Neural cell (in vitro differentiated cells): Measurements from ENCODE around the gene ATOH8.

ENCODE experiments used
- CTCF ChIP-seq: fragments of 450-650 bp; IDR thresholded peaks from 2 replicates; pipeline ENCODE4 v1.5.1; 2014; ENCODE audit warnings: antibody characterized with exemption, mild to moderate bottlenecking, moderate library complexity; ENCODE audit not compliant: poor library complexity, severe bottlenecking
- EP300 ChIP-seq: fragments of 450-650 bp; conservative IDR thresholded peaks from 2 replicates; pipeline ENCODE4 v1.6.1; 2014; ENCODE audit warnings: antibody characterized with exemption, mild to moderate bottlenecking, moderate library complexity; ENCODE audit not compliant: poor library complexity, severe bottlenecking
- RAD21 ChIP-seq: fragments of 450-650 bp; conservative IDR thresholded peaks from 2 replicates; pipeline ENCODE4 v1.6.1; 2014; ENCODE audit warnings: antibody characterized with exemption, mild to moderate bottlenecking, moderate library complexity
- SMC3 ChIP-seq: fragments of 450-650 bp; conservative IDR thresholded peaks from 2 replicates; pipeline ENCODE4 v1.6.1; 2014; ENCODE audit warnings: antibody characterized with exemption, mild to moderate bottlenecking, moderate library complexity; ENCODE audit not compliant: poor library complexity

DNA sequence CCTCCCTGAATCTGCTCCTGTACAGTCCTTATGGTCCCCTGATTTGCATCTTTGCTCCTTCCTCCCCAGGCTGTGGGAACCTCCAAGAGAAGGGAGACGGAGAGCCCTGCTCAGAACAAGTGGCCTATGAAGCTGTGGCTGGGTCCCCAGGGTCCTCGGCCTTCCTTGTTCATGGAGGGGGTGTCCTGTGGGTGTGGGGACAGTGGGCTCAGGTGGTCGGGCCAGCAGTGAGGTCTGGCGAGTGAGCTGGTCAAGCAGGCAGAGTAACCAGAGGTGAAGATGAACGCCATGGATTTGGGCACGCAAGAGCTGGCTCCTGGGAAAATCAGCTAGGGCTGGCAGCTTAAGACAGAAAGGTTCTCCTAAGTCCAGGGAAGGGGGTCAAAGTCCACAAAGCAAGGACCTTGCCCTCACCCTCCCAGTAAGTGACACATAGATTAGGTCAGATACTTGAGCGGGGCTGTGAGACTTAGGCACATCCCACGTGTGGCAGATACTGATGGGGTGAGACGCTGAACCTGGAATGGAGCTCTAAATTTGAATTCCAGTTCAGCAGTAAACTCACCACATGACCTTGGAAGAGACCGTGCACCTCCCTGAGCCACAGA is 34.8 kb upstream of the ATOH8 start:
- no peak for TF ChIP-seq CTCF
- no peak for TF ChIP-seq SMC3
- TF ChIP-seq EP300: no peak
- no peak for TF ChIP-seq RAD21
